H1 (cell line): Measurements from ENCODE around the gene TIGD6. TPM values are rescaled to one million over a fixed set of nuclear protein-coding genes. Genes with fewer than 3 reads are reported as not detected.

Source experiments
- HDAC6 ChIP-seq: IDR thresholded peaks from one replicate; pipeline ENCODE4 v1.7.1; 2012; ENCODE audit warnings: low read depth, mild to moderate bottlenecking, inconsistent platforms, low read length, moderate library complexity
- NRF1 ChIP-seq: IDR thresholded peaks from 2 replicates; pipeline ENCODE4 v1.6.1; 2011; ENCODE audit warnings: mild to moderate bottlenecking, low read depth, low read length, improper control_type of control experiment
- SRF ChIP-seq: IDR thresholded peaks from 2 replicates; pipeline ENCODE4 v1.6.1; 2011; ENCODE audit warnings: mild to moderate bottlenecking, low read depth, low read length, moderate library complexity
- TAF1 ChIP-seq: IDR thresholded peaks from 2 replicates; pipeline ENCODE4 v1.6.1; 2011; ENCODE audit warnings: mild to moderate bottlenecking, low read depth, low read length
- TAF7 ChIP-seq: optimal IDR thresholded peaks from 2 replicates; pipeline ENCODE3; 2011; ENCODE audit warnings: low read depth, mild to moderate bottlenecking, inconsistent platforms, low read length, moderate library complexity, borderline replicate concordance
- polyA plus RNA-seq, 7 experiments: library from polyadenylated mRNA; depleted of rRNA in 3 of 7; stranded (reverse) in 5 of 7; unstranded in 2 of 7; fragments of >200 nt in 5 of 7; fragments of 200-250 nt in 2 of 7; gene quantifications; 1 replicate in 5 of 7; 2 replicates in 1 of 7; 4 replicates in 1 of 7; pipeline versions ENCODE4 v1.2.1 to v1.2.3, GENCODE V29; 2011 to 2013; ENCODE audit warnings: missing spikeins in 2 of 7, mixed read lengths in 2 of 7
- total RNA-seq: library from RNA; stranded (reverse); fragmentation: NEBNext Ultra II Directional; extraction: Animal tissue kit (Norgen Biotek cat#: 25700); gene quantifications from 2 replicates; pipeline ENCODE4 v1.2.1, GENCODE V29; 2021
- TF ChIP-seq, protein P1 (sequence below), 3 experiments: IDR thresholded peaks; 1 replicate in 2 of 3; 2 replicates in 1 of 3; pipeline versions ENCODE4 v1.5.1 to v1.6.1; 2011; ENCODE audit warnings: low read length in 3 of 3, mild to moderate bottlenecking in 3 of 3, inconsistent platforms in 2 of 3, low read depth in 1 of 3, moderate library complexity in 1 of 3; ENCODE audit not compliant: insufficient read depth in 1 of 3; ENCODE audit errors: control extremely low read depth in 1 of 3

TIGD6 gene
- total and polyA plus RNA-seq, 2 of the 8 experiments (the other 6 are each of a cell fraction or from before 2014, with no cell fraction given): 1.3 to 2.4 TPM

DNA sequence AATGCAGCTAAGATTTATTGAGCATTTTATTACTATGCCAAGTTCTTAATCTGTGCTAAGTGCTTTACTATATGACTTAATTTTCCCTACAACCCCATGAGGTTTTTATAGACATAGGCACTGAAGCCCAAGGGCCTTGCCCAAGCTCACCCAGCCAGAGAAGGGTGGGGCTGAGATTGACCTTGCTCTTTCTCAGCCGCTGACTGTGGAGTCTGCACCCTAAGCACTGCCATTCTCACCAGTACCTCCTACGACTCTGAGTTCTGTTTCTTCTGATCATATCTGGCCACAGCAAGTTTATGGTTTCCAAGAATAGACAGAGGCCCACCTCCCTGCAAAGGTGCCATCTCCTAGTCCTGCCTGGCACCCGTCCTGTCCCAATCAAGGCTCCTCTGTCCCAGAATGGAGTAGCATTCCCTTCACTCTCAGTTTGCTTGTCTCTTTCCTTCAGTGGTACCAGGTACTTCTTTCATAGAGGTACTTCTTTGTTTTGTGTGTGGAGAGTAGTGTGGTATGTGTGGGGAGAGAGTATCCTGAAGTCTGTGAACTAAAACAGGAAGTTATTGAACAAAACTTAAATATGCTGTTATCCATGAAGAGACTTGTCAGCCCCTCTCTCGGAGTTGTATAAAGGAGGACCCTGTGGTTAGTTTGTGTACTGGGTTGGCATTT lies 43.3 kb upstream of the TIGD6 start (continued):
- no peak for TF ChIP-seq TAF1
- no peak for TF ChIP-seq SRF
- TF ChIP-seq TAF7: no peak
- TF ChIP-seq, protein P1, sequence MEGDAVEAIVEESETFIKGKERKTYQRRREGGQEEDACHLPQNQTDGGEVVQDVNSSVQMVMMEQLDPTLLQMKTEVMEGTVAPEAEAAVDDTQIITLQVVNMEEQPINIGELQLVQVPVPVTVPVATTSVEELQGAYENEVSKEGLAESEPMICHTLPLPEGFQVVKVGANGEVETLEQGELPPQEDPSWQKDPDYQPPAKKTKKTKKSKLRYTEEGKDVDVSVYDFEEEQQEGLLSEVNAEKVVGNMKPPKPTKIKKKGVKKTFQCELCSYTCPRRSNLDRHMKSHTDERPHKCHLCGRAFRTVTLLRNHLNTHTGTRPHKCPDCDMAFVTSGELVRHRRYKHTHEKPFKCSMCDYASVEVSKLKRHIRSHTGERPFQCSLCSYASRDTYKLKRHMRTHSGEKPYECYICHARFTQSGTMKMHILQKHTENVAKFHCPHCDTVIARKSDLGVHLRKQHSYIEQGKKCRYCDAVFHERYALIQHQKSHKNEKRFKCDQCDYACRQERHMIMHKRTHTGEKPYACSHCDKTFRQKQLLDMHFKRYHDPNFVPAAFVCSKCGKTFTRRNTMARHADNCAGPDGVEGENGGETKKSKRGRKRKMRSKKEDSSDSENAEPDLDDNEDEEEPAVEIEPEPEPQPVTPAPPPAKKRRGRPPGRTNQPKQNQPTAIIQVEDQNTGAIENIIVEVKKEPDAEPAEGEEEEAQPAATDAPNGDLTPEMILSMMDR (IDR thresholded peaks at IDR 0.05; ENCODE audit: control extremely low read depth in 1 of 3, insufficient read depth in 1 of 3, low read depth in 1 of 3, low read length in 3 of 3): no peak
- TF ChIP-seq NRF1: no peak
- no peak for TF ChIP-seq HDAC6
